Lung microvascular endothelial cell (primary cell): ENCODE measurements around the gene CXCL8. TPM values are rescaled to one million over a fixed set of nuclear protein-coding genes. Genes with fewer than 3 reads are reported as not detected.
"Not testable (repeated sequence)": the region's sequence is repeated elsewhere in the genome, so short reads cannot be mapped to it uniquely, and the experiment has no call there.

Experiments
- DNase-seq, 2 donors: peaks; one replicate each; pipeline versions ENCODE4 v3.0.0 to v3.0.0-alpha.2; 2010; ENCODE audit warnings: low read depth in 2 of 2
- total RNA-seq: library from RNA; depleted of rRNA; stranded (reverse); fragments of >200 nt; gene quantifications from 2 replicates; pipeline ENCODE4 v1.2.1, GENCODE V29; 2014

CXCL8 gene
- total RNA-seq, 1 donor from 2014 or later = 90.9 TPM

GRCh38 chr4:73743281-73743680 lies 2.9 kb downstream of the CXCL8 start:
- DNase-seq = peak in 1 of 2 donors; percentile 29

DNA sequence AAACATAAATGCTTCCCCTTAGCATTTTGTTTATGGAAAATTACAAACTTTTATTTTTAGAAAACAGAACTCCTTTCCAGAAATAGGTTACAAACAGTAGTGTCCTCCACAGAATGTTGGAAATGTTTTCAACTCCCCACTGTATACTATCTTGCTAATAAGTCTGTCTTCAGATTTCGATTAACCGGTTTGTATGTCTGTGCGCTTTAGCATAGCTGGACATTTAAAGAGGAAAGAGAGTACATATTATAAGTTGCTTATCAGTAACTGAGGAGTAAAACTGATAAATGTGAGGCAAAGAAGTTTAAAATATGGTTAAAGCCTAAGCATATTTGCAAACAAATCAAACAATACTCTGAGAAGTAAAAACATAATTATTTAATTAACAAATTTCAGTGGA lies 3.4 kb downstream of the CXCL8 start:
- DNase-seq = peak in 1 of 2 donors; percentile 63

DNA sequence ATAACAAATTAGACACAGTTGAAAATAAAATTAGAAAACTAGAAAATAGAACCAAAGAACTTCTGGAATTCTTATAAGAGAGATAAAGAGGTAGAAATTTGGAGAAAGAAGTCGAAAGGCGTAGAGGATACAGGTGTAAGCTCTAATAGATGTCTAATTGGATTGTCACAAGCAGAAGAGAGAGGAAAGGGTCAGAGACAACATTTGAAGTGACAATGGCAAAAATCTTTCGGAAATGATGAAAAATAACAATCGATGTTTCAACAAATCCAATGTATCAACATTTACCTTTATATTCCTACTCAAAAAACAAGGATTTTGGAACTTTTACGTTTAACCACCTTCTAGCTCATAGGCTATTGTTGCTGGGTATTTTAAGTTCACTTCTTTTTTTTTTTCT lies 3.8 kb downstream of the CXCL8 start:
- DNase-seq = peak in 1 of 2 donors; percentile 55

DNA sequence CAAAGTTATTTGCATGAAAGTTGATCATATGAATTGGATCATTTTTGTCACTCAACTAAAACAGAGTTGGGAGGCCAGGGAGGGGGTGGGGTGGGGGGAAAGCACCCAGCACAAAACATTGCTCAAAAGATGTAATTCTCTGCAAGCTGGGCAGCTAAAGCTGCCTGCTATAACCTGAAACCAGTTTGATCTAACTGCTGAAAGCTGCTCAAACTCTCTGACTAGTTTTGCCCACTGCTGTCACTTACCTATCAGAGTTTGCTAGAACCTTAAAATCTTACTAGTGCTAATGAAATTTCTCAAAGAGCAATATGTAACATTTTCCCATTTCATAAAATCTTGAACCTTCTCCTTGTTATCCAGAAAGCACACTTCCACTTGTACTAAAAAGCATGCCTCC lies 10.4 kb downstream of the CXCL8 start:
- DNase-seq = no peak

DNA sequence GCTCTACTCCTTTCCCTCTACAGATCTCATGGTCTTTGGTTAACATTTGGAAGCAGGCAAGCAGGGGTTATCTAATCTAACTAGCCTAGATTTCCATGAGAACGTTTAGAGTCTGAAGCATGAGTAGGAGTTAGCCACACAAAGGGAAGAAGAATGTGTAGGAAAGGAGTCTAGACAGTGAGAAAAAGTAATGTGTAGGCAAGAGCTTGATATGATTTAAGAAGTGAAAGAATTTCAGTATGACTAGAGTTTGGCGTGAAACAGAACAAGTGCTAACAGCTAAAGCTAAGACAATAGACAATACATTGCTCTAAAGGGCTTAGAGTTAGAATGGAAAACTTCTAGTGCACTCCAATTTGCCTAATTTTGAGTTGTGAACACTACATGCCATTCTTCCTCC lies 10.8 kb downstream of the CXCL8 start:
- DNase-seq = no peak

- no peak for DNase-seq
These were observed 11.5 kb downstream of the CXCL8 start for GRCh38 chr4:73751830-73752229.

DNA sequence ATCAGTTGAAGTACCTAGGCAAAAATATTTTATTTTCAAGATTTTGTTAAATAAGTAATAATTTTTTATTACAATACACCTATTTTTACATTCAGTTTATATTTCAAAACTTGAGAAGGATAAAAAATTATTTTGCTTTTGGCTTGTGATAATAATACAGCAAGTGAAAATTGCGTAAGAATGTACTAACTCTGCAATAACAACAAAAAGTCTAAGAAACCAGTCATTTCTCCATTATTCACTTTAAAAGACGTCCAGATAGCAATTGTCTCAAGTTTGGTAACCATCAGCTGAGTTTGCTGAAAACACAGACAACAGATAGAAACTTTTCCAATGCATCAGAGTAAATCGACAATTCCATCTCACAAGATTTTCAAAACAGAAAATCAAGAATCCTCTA lies 12.1 kb downstream of the CXCL8 start:
- DNase-seq = no peak

GRCh38 chr4:73753215-73753614 lies 12.8 kb downstream of the CXCL8 start:
- no peak for DNase-seq

DNA sequence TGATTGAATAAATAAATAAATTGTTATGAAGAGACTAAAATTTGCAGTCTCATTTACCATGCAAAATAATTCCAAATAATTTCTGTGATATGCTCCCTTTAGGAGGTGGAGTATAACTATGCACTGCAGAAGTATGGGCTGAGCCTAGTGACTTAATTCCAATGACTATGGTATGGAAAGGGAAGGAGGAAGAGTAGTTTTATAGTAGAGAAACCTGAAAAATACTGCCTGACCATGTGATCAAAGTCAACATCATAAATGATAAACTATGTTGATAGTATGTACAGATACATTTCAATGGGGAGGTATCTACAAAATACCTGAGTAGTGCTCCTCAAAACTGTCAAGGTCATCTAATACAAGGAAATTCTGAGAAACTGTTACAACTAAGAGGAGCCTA lies 14.6 kb downstream of the CXCL8 start:
- DNase-seq = no peak

- DNase-seq = peak in 1 of 2 donors; percentile 65
These were observed 19.0 kb downstream of the CXCL8 start for GRCh38 chr4:73759357-73759756.

DNA sequence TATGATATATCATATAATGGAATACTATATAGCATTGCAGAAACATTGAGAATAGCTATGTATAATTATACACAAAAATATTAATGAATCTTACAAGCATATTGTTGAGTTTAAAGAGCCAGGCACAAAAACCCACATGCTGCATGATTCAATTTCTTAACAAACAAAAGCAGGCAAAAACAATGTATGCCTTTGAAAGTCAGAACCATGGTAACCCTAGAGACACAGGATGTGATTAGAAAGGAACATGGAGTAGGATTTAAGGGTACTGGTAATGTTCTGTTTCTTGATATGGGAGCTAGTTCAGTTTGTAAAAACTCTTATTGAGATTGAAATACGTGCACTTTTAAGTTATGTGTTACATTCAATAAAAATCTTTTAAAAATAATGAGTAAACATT lies 21.5 kb downstream of the CXCL8 start:
- peak; percentile 24 to 52 for DNase-seq

GRCh38 chr4:73762409-73762808 lies 22.0 kb downstream of the CXCL8 start:
- no peak for DNase-seq

GRCh38 chr4:73763877-73764276 lies 23.5 kb downstream of the CXCL8 start:
- no peak for DNase-seq

DNA sequence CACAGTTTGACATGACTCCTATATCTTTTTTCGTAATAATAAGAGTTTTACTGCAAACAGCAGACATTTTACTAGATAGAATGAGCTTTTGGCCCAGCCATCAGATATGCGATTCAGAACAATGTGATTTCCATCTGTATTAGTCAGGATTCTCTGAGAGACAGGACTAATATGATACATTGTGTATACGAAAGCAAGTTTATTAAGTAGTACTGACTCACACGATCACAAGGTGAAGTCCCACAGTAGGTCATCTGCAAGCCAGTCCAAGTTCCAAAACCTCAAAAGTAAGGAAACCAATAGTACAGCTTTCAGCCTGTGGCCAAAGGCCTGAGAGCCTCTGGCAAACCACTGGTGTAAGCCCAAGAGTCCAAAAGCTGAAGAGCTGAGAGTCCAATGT lies 24.1 kb downstream of the CXCL8 start:
- DNase-seq = peak in 1 of 2 donors; percentile 54

- DNase-seq = no peak
These were observed 24.9 kb downstream of the CXCL8 start for GRCh38 chr4:73765296-73765695.

DNA sequence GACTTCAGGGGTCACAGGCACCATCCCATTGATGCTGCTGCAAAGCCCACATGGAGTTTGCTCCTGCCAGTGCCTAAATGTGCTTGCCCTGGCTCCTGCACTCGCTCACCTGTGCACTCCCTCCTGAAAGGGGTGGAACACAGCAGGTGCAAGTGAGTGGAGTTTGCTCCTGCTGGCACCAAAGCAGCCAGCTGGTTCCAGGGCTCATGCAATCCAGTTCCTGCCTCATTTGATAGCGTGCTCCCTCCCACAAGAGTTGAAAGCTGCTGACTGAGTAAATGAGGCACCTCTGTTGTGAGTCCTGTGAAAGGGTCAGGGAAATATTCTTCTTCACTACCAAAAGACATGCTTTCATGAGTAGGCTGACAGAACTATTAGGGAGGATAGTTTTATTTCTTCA lies 30.5 kb downstream of the CXCL8 start:
- no peak for DNase-seq

DNA sequence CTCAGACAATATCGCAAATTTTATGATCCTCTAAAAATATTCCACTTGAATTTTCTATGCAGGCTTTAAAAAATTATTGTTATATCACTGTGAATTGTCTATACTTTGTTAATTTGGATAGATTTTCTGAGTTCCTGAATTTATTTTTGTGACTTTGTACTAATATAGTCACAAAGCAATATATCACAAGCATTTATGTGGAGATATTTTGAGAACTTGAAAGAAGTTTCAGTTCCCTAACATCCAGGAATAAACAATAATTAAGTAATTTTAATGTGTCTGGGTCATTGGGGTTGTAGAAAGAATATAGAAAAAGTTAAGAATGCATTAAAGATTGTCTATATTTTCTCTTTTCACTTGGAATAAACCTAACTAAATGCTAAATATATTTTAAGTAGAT lies 32.0 kb downstream of the CXCL8 start:
- no peak for DNase-seq

DNA sequence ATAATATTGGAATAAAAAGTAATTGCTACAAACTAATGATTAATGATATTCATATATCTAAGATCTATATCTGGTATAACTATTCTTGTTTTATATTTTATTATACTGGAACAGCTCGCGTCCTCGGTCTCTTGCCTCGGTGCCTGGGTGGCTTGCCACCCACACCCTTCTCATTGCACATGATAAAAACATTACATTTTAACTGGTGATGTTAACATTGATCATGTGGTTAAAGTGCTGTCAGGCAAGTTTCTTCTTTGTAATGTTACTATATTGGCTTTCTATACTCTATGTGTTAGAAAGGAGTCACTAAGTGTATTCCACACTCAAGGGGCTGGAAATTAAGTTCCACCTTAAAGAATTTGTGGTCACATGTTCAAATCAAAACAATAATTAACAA lies 34.0 kb downstream of the CXCL8 start:
- not testable (repeated sequence) for DNase-seq

DNA sequence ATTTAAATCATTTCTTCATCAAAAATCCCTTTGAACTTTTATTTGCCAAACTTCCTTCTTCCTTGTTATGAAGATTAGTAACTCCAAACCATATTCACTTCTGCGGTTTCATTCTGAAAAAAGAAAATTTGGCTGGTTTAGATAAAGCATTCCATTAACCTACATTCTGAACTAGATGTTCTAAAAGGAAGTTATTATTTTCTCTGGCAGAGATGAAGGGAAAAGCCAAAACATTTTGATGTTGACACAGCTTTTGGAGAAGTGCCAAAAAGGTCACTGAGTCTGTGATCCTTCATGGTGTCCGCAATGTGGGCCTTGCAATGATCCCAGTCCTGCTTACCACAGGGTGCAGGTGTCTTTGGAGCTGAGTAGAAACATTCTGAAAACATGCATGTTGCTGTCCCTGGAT lies 36.0 kb downstream of the CXCL8 start:
- DNase-seq = peak; percentile 89 to 98

DNA sequence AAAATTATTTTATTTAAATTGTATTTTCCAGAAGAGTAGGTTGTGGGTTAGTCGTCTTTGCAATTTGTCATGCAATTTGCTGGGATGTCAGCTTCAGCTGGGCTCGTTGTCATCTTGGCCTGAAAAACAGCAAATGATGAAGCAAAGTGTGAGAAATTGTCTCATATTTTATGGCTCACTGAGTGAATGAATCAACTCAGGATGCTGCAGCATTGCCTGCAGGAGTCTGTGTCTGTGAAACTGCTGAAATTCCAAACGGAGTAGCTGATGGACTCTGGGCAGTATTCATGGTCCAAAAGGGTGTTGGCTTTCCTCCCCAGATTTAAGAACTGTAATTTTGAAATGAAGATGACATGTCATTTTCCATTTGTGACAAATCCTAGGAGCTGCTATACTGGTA lies 37.2 kb downstream of the CXCL8 start:
- peak; percentile 24 to 52 for DNase-seq

DNA sequence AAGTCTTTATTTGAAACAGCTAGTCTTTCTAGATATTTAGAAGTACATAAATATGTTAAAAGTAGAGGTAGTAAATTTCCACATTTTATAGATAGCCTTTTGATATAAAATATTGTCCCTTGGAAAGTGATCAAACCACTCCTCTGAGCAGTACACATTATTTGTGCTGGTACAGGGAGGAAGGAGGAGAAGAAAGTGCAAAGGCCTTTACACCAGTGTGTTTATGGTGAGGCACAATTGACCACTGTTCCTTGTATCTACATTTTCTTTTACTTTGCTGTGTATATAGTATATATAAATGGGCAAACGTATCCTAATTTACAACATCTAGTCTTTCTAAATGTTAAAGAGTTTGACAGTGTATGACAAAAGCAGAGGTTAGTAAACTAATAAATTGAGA lies 39.9 kb downstream of the CXCL8 start:
- no peak for DNase-seq

GRCh38 chr4:73780834-73781233 lies 40.5 kb downstream of the CXCL8 start:
- no peak for DNase-seq

DNA sequence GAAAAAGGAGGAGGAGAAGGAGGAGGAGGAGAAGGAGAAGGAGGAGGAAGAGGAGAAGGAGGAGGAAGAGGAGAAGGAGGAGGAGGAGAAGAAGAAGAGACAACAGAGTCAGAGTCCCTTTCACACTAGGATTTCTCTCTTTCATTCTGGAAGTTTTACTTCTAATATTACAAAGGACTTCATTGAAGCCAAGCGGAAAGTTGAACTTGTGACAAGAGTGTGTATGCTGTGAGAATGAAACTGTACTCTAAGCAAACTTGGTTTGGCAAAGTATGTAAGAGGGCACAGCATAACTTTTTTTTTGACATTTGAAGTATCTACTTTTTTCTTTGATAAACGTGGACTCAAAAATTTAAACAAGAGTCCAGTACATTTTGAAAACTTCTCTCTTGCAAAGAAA lies 48.0 kb downstream of the CXCL8 start:
- no peak for DNase-seq
